ENCODE data around the gene FOXP1.

The FOXP1 gene

DNA sequence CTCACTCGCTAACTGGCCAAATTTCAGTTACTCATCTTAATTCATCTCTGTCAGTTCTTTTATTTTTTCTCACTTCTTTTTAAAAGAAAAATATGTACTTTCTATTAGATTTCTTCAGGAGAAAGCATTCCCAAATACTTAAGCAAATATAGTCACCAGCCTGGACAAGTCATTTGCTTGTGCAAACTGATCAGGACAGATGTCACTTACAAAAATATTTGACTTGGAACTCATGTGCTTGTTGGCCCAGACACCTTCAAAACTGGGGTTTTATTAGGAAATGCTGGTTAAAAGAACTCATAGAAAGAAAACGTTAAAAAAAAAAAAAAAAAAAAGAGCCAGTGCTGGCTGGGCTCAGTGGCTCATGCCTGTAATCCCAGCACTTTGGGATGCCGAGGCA, 31.3 kb upstream of the FOXP1 start:
- H3K79me2 ChIP-seq (ENCODE audit: low read length), result no peaks in the 10 kb centered on the region
- H2AFZ ChIP-seq (ENCODE audit: low read depth, low read length), result no peak overlapping the region
- no peaks in the 10 kb centered on the region for H4K20me1 ChIP-seq (ENCODE audit: insufficient read depth, low read length)
- TF ChIP-seq, protein P1, sequence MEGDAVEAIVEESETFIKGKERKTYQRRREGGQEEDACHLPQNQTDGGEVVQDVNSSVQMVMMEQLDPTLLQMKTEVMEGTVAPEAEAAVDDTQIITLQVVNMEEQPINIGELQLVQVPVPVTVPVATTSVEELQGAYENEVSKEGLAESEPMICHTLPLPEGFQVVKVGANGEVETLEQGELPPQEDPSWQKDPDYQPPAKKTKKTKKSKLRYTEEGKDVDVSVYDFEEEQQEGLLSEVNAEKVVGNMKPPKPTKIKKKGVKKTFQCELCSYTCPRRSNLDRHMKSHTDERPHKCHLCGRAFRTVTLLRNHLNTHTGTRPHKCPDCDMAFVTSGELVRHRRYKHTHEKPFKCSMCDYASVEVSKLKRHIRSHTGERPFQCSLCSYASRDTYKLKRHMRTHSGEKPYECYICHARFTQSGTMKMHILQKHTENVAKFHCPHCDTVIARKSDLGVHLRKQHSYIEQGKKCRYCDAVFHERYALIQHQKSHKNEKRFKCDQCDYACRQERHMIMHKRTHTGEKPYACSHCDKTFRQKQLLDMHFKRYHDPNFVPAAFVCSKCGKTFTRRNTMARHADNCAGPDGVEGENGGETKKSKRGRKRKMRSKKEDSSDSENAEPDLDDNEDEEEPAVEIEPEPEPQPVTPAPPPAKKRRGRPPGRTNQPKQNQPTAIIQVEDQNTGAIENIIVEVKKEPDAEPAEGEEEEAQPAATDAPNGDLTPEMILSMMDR (IDR thresholded peaks at IDR 0.05; ENCODE audit: low read depth, low read length), result no peak
- no peak for TF ChIP-seq EZH2phosphoT487 (IDR thresholded peaks at IDR 0.05; ENCODE audit: low read depth)
- H3K27me3 ChIP-seq (ENCODE audit: low read depth, low read length), result no peaks in the 10 kb centered on the region
- H3K9ac ChIP-seq (ENCODE audit: low read length), result no peak overlapping the region
- no peaks in the 10 kb centered on the region for H3K4me1 ChIP-seq (ENCODE audit: low read length)
- H3K9me3 ChIP-seq (ENCODE audit: insufficient read depth, low read length), result no peaks in the 10 kb centered on the region
- H3K27ac ChIP-seq (ENCODE audit: low read length), result no peak overlapping the region
- no peak overlapping the region for H3K4me3 ChIP-seq (ENCODE audit: low read length)
- H3K4me2 ChIP-seq (ENCODE audit: low read length), result no peak overlapping the region
- no peaks in the 10 kb centered on the region for H3K36me3 ChIP-seq (replicated peaks; ENCODE audit: low read depth, low read length)

DNA sequence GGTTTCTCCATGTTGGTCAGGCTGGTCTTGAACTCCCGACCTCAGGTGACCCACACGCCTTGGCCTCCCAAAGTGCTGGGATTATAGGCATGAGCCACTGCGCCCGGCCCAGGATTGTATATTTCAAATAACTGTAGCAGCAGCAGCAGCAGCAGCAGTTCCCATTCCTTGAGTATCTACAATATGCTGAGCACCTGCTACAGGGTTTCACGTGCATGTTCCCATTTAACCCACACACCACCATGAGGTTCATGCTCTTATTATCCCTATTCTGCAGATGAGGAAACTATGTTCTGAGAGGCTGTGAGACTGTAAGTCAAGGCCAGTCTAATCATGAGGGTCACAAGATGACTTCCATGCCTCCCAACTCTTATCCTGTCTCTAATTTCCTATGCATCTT, 30.9 kb upstream of the FOXP1 start:
- Histone ChIP-seq H3K4me3 (ENCODE audit: low read length) (no peak overlapping the region), H3K9ac (ENCODE audit: low read length) (no peak overlapping the region), H4K20me1 (ENCODE audit: insufficient read depth, low read length) (no peaks in the 10 kb centered on the region), H3K27ac (ENCODE audit: low read length) (no peak overlapping the region), H3K9me3 (ENCODE audit: insufficient read depth, low read length) (no peaks in the 10 kb centered on the region), H3K4me1 (ENCODE audit: low read length) (no peaks in the 10 kb centered on the region), H3K4me2 (ENCODE audit: low read length) (no peak overlapping the region), H3K79me2 (ENCODE audit: low read length) (no peaks in the 10 kb centered on the region), H3K36me3 (replicated peaks; ENCODE audit: low read depth, low read length) (no peaks in the 10 kb centered on the region), H2AFZ (ENCODE audit: low read depth, low read length) (no peak overlapping the region), H3K27me3 (ENCODE audit: low read depth, low read length) (no peaks in the 10 kb centered on the region)
- no peak for TF ChIP-seq EZH2phosphoT487 (IDR thresholded peaks at IDR 0.05; ENCODE audit: low read depth)
- TF ChIP-seq, protein P1 (IDR thresholded peaks at IDR 0.05; ENCODE audit: low read depth, low read length), result no peak

DNA sequence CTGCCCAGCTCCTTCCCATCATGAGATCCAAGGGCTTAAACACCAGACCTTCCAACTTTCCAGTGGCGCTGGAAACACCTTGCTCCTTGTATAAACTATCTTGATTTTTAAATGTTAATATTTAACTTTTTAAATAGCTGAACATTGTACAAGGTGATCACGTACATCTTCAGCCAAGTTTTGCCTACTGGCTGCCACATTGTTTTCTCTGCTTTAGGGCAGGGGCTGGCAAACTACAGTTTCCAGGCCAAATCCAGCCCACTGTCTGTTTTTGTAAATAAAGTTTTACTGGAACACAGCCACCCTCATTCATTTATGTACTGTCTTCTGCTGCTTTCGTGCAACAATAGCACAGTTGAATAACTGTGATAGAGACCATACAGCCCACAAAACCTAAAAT, 27.6 kb upstream of the FOXP1 start:
- H3K9ac ChIP-seq (ENCODE audit: low read length), result no peak overlapping the region
- no peaks in the 10 kb centered on the region for H3K4me1 ChIP-seq (ENCODE audit: low read length)
- no peaks in the 10 kb centered on the region for H4K20me1 ChIP-seq (ENCODE audit: insufficient read depth, low read length)
- TF ChIP-seq, protein P1 (IDR thresholded peaks at IDR 0.05; ENCODE audit: low read depth, low read length), result no peak
- TF ChIP-seq EZH2phosphoT487 (IDR thresholded peaks at IDR 0.05; ENCODE audit: low read depth), result no peak
- no peaks in the 10 kb centered on the region for H3K9me3 ChIP-seq (ENCODE audit: insufficient read depth, low read length)
- no peaks in the 10 kb centered on the region for H3K79me2 ChIP-seq (ENCODE audit: low read length)
- H3K36me3 ChIP-seq (replicated peaks; ENCODE audit: low read depth, low read length), result no peaks in the 10 kb centered on the region
- no peak overlapping the region for H2AFZ ChIP-seq (ENCODE audit: low read depth, low read length)
- peaks cover 6% of the 10 kb centered on the region; the same call in 1 of the 2 replicates for H3K27me3 ChIP-seq (ENCODE audit: low read depth, low read length)
- H3K4me3 ChIP-seq (ENCODE audit: low read length), result no peak overlapping the region
- no peak overlapping the region for H3K4me2 ChIP-seq (ENCODE audit: low read length)
- no peak overlapping the region for H3K27ac ChIP-seq (ENCODE audit: low read length)

DNA sequence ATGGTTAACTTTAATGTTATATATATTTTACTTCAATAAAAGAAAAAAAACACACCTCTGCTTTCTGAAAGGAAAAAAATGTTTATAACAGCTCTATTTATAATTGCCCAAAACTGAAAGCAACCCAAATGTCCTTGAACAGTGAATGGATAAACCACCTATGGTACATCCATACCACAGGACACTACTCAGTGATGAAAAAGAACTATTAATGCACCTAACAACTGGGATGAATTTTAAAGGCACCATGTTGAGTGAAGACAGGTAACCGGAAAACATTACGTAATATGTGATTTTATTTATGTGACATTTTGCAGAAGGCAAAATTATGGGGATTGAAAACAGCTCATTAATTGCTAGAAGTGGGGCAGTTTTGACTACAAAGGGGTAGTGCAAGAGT, 23.8 kb upstream of the FOXP1 start:
- TF ChIP-seq, protein P1 (IDR thresholded peaks at IDR 0.05; ENCODE audit: low read depth, low read length), result no peak
- TF ChIP-seq EZH2phosphoT487 (IDR thresholded peaks at IDR 0.05; ENCODE audit: low read depth), result no peak
- no peaks in the 10 kb centered on the region for H4K20me1 ChIP-seq (ENCODE audit: insufficient read depth, low read length)

More for the DNA sequence above, 23.8 kb upstream of the FOXP1 start:
- no peak overlapping the region for H3K27ac ChIP-seq (ENCODE audit: low read length)
- H3K79me2 ChIP-seq (ENCODE audit: low read length), result no peaks in the 10 kb centered on the region
- H3K4me1 ChIP-seq (ENCODE audit: low read length), result no peaks in the 10 kb centered on the region
- H2AFZ ChIP-seq (ENCODE audit: low read depth, low read length), result no peak overlapping the region
- no peak overlapping the region for H3K9ac ChIP-seq (ENCODE audit: low read length)
- H3K36me3 ChIP-seq (replicated peaks; ENCODE audit: low read depth, low read length), result no peaks in the 10 kb centered on the region
- H3K4me2 ChIP-seq (ENCODE audit: low read length), result no peak overlapping the region
- peaks cover 6% of the 10 kb centered on the region; the same call in 1 of the 2 replicates for H3K27me3 ChIP-seq (ENCODE audit: low read depth, low read length)
- no peaks in the 10 kb centered on the region for H3K9me3 ChIP-seq (ENCODE audit: insufficient read depth, low read length)
- no peak overlapping the region for H3K4me3 ChIP-seq (ENCODE audit: low read length)

All from OCI-LY3 (cell line).